Progenitor cell of endocrine pancreas (in vitro differentiated cells): ENCODE results near the gene C1orf87. TPM values are rescaled to one million over a fixed set of nuclear protein-coding genes. Genes with fewer than 3 reads are reported as not detected.

ENCODE experiments used
- DNase-seq: peaks from one replicate; pipeline ENCODE4 v3.0.0; 2021; ENCODE audit warnings: low spot score; ENCODE audit not compliant: unreplicated experiment
- H3K27ac Mint-ChIP-seq: 2 replicates; pipeline ENCODE4 v1.8.0; 2021; ENCODE audit warnings: mild to moderate bottlenecking, moderate library complexity, mixed read lengths
- H3K27me3 Mint-ChIP-seq: 2 replicates; pipeline ENCODE4 v1.8.0; 2021; ENCODE audit warnings: mixed read lengths
- H3K36me3 Mint-ChIP-seq: 2 replicates; pipeline ENCODE4 v1.8.0; 2022; ENCODE audit warnings: mixed read lengths; ENCODE audit not compliant: insufficient read depth
- H3K4me1 Mint-ChIP-seq: 2 replicates; pipeline ENCODE4 v1.8.0; 2021; ENCODE audit warnings: low read depth, mixed read lengths
- H3K4me3 Mint-ChIP-seq: 2 replicates; pipeline ENCODE4 v1.8.0; 2021; ENCODE audit warnings: low read depth, mild to moderate bottlenecking, moderate library complexity, mixed read lengths
- H3K9me3 Mint-ChIP-seq: 2 replicates; pipeline ENCODE4 v1.8.0; 2021; ENCODE audit warnings: low read depth, mixed read lengths
- total RNA-seq: library from RNA; stranded (reverse); gene quantifications from 2 replicates; pipeline ENCODE4 v1.2.1, GENCODE V29; 2021
- TF ChIP-seq, protein P1 (sequence below): fragments of 200-600 bp; sonication (generic); IDR thresholded peaks from one replicate; pipeline ENCODE4 v1.5.0; 2021; ENCODE audit warnings: antibody characterized with exemption, mild to moderate bottlenecking; ENCODE audit not compliant: unreplicated experiment

C1orf87 gene
- total RNA-seq, 1 donor from 2014 or later: not detected

DNA sequence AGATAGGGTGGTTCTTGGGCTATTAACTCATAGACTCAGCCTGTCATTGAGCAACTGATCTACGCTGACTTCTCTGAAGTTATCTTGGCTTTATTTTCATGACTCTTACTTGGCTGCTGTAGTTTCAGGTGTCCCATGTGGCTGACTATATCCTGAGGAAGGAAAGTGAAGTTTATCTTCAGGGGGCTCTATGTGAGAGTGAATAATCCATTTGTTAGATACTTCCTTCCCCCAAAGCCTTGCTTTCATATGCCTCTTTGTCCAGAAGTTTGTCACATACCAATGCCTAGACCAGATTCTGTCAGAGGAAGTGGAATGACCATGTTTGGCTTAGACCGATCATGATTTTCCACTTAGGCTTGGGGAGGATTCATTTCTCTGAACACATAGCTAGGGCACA, 27.9 kb upstream of the C1orf87 start:
- Mint-ChIP-seq H3K9me3 (no peaks in the 10 kb centered on the region), H3K36me3 (no peaks in the 10 kb centered on the region), H3K27me3 (no peaks in the 10 kb centered on the region), H3K4me1 (no peaks in the 10 kb centered on the region), H3K4me3 (no peak overlapping the region), H3K27ac (no peak overlapping the region)
- TF ChIP-seq, protein P1, sequence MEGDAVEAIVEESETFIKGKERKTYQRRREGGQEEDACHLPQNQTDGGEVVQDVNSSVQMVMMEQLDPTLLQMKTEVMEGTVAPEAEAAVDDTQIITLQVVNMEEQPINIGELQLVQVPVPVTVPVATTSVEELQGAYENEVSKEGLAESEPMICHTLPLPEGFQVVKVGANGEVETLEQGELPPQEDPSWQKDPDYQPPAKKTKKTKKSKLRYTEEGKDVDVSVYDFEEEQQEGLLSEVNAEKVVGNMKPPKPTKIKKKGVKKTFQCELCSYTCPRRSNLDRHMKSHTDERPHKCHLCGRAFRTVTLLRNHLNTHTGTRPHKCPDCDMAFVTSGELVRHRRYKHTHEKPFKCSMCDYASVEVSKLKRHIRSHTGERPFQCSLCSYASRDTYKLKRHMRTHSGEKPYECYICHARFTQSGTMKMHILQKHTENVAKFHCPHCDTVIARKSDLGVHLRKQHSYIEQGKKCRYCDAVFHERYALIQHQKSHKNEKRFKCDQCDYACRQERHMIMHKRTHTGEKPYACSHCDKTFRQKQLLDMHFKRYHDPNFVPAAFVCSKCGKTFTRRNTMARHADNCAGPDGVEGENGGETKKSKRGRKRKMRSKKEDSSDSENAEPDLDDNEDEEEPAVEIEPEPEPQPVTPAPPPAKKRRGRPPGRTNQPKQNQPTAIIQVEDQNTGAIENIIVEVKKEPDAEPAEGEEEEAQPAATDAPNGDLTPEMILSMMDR: no peak
- no peak for DNase-seq

DNA sequence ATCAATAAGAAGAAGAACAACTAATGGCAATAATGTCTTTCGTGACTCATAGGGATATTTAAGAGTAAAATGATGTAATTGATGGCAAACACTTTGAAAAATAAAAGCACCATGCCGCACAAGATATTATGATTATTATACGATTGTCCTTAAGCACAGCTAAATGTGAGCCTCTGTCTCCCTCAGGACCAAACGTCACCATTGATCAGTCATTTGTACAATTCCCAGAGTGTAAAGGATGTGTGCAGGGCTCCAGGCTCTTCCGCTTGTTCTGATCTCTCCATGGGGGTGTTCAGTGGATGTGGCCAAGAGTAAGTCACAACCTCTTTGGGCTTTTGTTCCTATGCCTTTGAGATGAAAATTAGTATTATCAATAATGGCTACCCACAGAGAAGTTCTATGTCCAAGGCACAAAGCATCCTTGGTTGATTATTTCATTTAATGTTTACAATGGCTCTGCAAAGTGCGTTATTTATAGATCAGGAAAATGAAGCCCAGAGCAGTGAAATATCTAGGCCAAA, 17.7 kb upstream of the C1orf87 start:
- H3K36me3 Mint-ChIP-seq: no peaks in the 10 kb centered on the region
- DNase-seq: no peak
- no peak overlapping the region for H3K27ac Mint-ChIP-seq
- peaks cover 3% of the 10 kb centered on the region for H3K9me3 Mint-ChIP-seq
- no peak overlapping the region for H3K4me3 Mint-ChIP-seq
- peaks cover 8% of the 10 kb centered on the region for H3K4me1 Mint-ChIP-seq
- TF ChIP-seq, protein P1: no peak
- H3K27me3 Mint-ChIP-seq: no peaks in the 10 kb centered on the region

DNA sequence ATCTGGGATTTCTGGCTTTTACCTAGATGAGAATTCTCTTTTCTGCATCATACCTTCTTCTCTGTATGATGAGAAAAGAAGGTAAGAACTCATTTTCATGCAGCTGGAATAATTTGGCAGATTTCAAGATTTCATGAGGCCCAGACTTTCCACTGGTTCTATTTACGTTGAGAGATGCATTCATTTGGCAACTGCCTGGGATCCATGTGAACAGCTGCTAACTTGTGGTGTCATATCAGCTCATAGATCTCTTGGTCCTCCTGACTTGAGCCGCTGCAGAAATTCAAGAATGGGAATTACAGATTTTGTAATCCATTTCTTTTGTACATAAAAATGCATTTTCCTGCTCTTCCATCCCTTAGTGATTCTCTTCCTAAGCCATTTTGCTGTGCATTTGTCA, 17.1 kb upstream of the C1orf87 start:
- H3K4me1 Mint-ChIP-seq: peaks cover 8% of the 10 kb centered on the region
- DNase-seq: no peak
- H3K27ac Mint-ChIP-seq: no peak overlapping the region
- no peaks in the 10 kb centered on the region for H3K27me3 Mint-ChIP-seq
- TF ChIP-seq, protein P1: no peak
- H3K4me3 Mint-ChIP-seq: no peak overlapping the region
- peaks cover 2% of the 10 kb centered on the region for H3K9me3 Mint-ChIP-seq
- H3K36me3 Mint-ChIP-seq: no peaks in the 10 kb centered on the region

DNA sequence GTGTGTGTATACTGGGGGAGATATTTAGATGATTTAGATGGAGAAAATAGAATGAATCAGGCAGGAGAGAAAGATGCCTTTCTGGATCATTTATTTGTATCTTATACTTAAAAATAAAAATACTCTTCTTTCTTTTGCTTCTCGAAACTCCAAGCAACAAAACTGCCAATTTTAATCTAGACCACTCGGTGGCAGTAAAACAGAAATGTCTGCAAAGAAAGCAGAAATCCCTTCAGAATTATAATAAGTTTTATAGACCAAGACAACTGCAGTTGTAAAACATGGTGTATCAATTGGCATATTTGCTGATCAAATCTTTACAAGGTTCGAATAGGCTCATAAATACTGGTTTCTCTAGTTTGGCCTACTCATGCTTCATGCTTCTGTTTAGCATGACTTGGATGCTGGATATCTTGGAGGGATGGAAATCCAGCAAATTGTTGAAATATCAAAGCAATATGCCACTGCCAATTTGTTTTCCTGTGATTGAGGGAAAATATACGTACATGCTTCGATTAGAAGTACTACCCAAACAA, 15.1 kb upstream of the C1orf87 start:
- H3K4me3 Mint-ChIP-seq: no peak overlapping the region
- TF ChIP-seq, protein P1: peak; percentile 35
- DNase-seq: no peak
- no peak overlapping the region for H3K27ac Mint-ChIP-seq
- H3K36me3 Mint-ChIP-seq: no peaks in the 10 kb centered on the region
- H3K27me3 Mint-ChIP-seq: no peaks in the 10 kb centered on the region
- peaks cover 5% of the 10 kb centered on the region for H3K4me1 Mint-ChIP-seq
- H3K9me3 Mint-ChIP-seq: no peaks in the 10 kb centered on the region

DNA sequence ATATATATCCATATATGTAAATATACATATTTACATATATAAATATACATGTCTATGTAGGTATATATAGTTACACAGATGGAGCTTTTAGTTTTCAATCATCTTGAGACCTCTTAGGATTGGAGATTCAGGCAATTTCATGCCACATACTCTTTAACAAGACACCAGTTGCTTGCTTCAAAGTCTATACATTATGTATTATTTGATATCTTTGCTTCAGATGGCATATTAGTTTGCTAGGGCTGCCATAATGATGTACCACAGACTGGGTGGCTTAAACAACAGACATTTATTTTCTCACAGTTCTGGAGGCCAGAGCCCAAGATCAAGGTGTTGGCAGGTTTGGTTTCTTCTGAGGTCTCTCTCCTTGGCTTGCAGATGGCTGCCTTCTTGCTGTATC, 14.1 kb upstream of the C1orf87 start:
- TF ChIP-seq, protein P1: no peak
- no peaks in the 10 kb centered on the region for H3K36me3 Mint-ChIP-seq
- no peak overlapping the region for H3K4me3 Mint-ChIP-seq
- no peak for DNase-seq
- no peaks in the 10 kb centered on the region for H3K27me3 Mint-ChIP-seq
- H3K4me1 Mint-ChIP-seq: no peaks in the 10 kb centered on the region
- no peaks in the 10 kb centered on the region for H3K9me3 Mint-ChIP-seq
- H3K27ac Mint-ChIP-seq: no peak overlapping the region
